Thoracic aorta (tissue), 2 donors: ENCODE data around the gene TRERF1. TPM values are rescaled to one million over a fixed set of nuclear protein-coding genes. Genes with fewer than 3 reads are reported as not detected.

Source experiments
- ATAC-seq: fragments of 150-250 bp; one replicate; pipeline ENCODE4 v1.8.0; 2017; ENCODE audit warnings: low read depth; ENCODE audit not compliant: insufficient number of reproducible peaks, low FRiP score
- DNase-seq: peaks from one replicate; pipeline ENCODE4 v3.0.0-alpha.2; 2020; ENCODE audit warnings: low spot score
- H3K27ac ChIP-seq, 2 donors: fragments of 200-600 bp; sonication (generic); 1 replicate in 1 of 2; 2 replicates in 1 of 2; pipeline ENCODE4 v1.5.1; 2016; ENCODE audit warnings: mild to moderate bottlenecking in 2 of 2, moderate library complexity in 2 of 2
- H3K27me3 ChIP-seq: fragments of 200-600 bp; sonication (generic); replicated peaks from 2 replicates; pipeline ENCODE4 v1.6.0; 2016; ENCODE audit warnings: mild to moderate bottlenecking; ENCODE audit not compliant: insufficient read depth
- H3K36me3 ChIP-seq: fragments of 200-600 bp; sonication (generic); one replicate; pipeline ENCODE4 v1.5.1; 2016
- H3K4me1 ChIP-seq, 2 donors: fragments of 200-600 bp; sonication (generic); 1 replicate in 1 of 2; 2 replicates in 1 of 2; pipeline versions ENCODE4 v1.5.1 to v1.6.0; 2016; ENCODE audit warnings: low read depth in 2 of 2, mild to moderate bottlenecking in 1 of 2; ENCODE audit not compliant: control insufficient read depth in 1 of 2
- H3K4me3 ChIP-seq: fragments of 200-600 bp; sonication (generic); 2 replicates; pipeline ENCODE4 v1.5.1; 2016; ENCODE audit warnings: mild to moderate bottlenecking
- H3K9me3 ChIP-seq: fragments of 200-600 bp; sonication (generic); 2 replicates; pipeline ENCODE4 v1.5.1; 2016
- CTCF ChIP-seq: fragments of 200-600 bp; sonication (generic); IDR thresholded peaks from one replicate; pipeline ENCODE4 v1.5.1; 2019; ENCODE audit warnings: antibody characterized with exemption
- total RNA-seq, 2 donors: library from RNA; depleted of rRNA; stranded (reverse); fragments of >200 nt; gene quantifications; one replicate each; pipeline versions ENCODE4 v1.1.0 to v1.2.3, GENCODE V29; 2016

Gene TRERF1
- total RNA-seq, 2 donors from 2014 or later = 4.6 to 5.0 TPM

GRCh38 chr6:42294759-42295158, 157.0 kb downstream of the TRERF1 start:
- H3K36me3 ChIP-seq = no peaks in the 10 kb centered on the region
- H3K4me3 ChIP-seq = no peak overlapping the region
- no peak overlapping the region for H3K27ac ChIP-seq
- DNase-seq (no peak), ATAC-seq (no peak)
- no peak for TF ChIP-seq CTCF
- H3K9me3 ChIP-seq = no peaks in the 10 kb centered on the region
- no peaks in the 10 kb centered on the region for H3K4me1 ChIP-seq
- no peaks in the 10 kb centered on the region for H3K27me3 ChIP-seq

- no peak for TF ChIP-seq CTCF
- ATAC-seq = no peak
Observed at GRCh38 chr6:42293386-42293977, 158.2 kb downstream of the TRERF1 start.

GRCh38 chr6:42292004-42292740, 159.6 kb downstream of the TRERF1 start:
- TF ChIP-seq CTCF = no peak
- Histone ChIP-seq H3K9me3 (no peaks in the 10 kb centered on the region), H3K4me1 (no peaks in the 10 kb centered on the region)

More at GRCh38 chr6:42293386-42293977, 158.2 kb downstream of the TRERF1 start:
- H3K4me3 ChIP-seq = no peak overlapping the region
- no peaks in the 10 kb centered on the region for H3K4me1 ChIP-seq
- no peak overlapping the region for H3K27ac ChIP-seq
- H3K36me3 ChIP-seq = no peaks in the 10 kb centered on the region
- H3K27me3 ChIP-seq = no peaks in the 10 kb centered on the region
- DNase-seq = no peak
- no peaks in the 10 kb centered on the region for H3K9me3 ChIP-seq

GRCh38 chr6:42287756-42288155, 164.0 kb downstream of the TRERF1 start:
- H3K27me3 ChIP-seq = no peaks in the 10 kb centered on the region
- H3K9me3 ChIP-seq = no peaks in the 10 kb centered on the region
- ATAC-seq = no peak
- no peak for TF ChIP-seq CTCF
- no peaks in the 10 kb centered on the region for H3K4me1 ChIP-seq
- H3K36me3 ChIP-seq = no peaks in the 10 kb centered on the region
- no peak overlapping the region for H3K4me3 ChIP-seq
- DNase-seq = no peak
- no peak overlapping the region for H3K27ac ChIP-seq

More at GRCh38 chr6:42292004-42292740, 159.6 kb downstream of the TRERF1 start:
- Histone ChIP-seq H3K36me3 (no peaks in the 10 kb centered on the region), H3K27ac (no peak overlapping the region), H3K27me3 (no peaks in the 10 kb centered on the region), H3K4me3 (no peak overlapping the region)
- no peak for DNase-seq
- no peak for ATAC-seq

GRCh38 chr6:42281570-42281969, 170.2 kb downstream of the TRERF1 start:
- Histone ChIP-seq H3K27me3 (no peaks in the 10 kb centered on the region), H3K4me1 (peaks cover 10 to 19% of the 10 kb centered on the region in 2 donors), H3K36me3 (no peaks in the 10 kb centered on the region), H3K4me3 (no peak overlapping the region), H3K27ac (no peak overlapping the region), H3K9me3 (no peaks in the 10 kb centered on the region)
- TF ChIP-seq CTCF = no peak
- DNase-seq = no peak
- ATAC-seq = no peak
